Esophagus muscularis mucosa (tissue), 4 donors: ENCODE data around the gene TMEM114. TPM values are rescaled to one million over a fixed set of nuclear protein-coding genes. Genes with fewer than 3 reads are reported as not detected.

ENCODE experiments used
- DNase-seq: peaks from one replicate; pipeline ENCODE4 v3.0.0-alpha.2; 2017; ENCODE audit errors: extremely low spot score
- H3K27ac ChIP-seq, 4 donors: fragments of 200-600 bp; sonication (generic); replicated peaks in 1 of 4; 1 replicate in 3 of 4; 2 replicates in 1 of 4; pipeline ENCODE4 v1.5.1; 2016 to 2019; ENCODE audit warnings: mild to moderate bottlenecking in 1 of 4
- H3K27me3 ChIP-seq, 4 donors: fragments of 200-600 bp; sonication (generic); one replicate each; pipeline versions ENCODE4 v1.5.1 to v1.6.0; 2016 to 2019
- H3K36me3 ChIP-seq, 4 donors: fragments of 200-600 bp; sonication (generic); one replicate each; pipeline ENCODE4 v1.5.1; 2016 to 2019
- H3K4me1 ChIP-seq, 4 donors: fragments of 200-600 bp; sonication (generic); one replicate each; pipeline ENCODE4 v1.5.1; 2016 to 2019
- H3K4me3 ChIP-seq, 4 donors: fragments of 200-600 bp; sonication (generic); 1 replicate in 2 of 4; 2 replicates in 2 of 4; pipeline ENCODE4 v1.5.1; 2016 to 2019; ENCODE audit warnings: mild to moderate bottlenecking in 4 of 4, moderate library complexity in 1 of 4
- H3K9me3 ChIP-seq, 4 donors: fragments of 200-600 bp; sonication (generic); 1 replicate in 3 of 4; 2 replicates in 1 of 4; pipeline ENCODE4 v1.5.1; 2016 to 2019
- CTCF ChIP-seq, 3 experiments: fragments of 200-600 bp in 2 of 3; fragments of 450-650 bp in 1 of 3; sonication (generic) in 2 of 3; IDR thresholded peaks; one replicate each; pipeline ENCODE4 v1.5.1; 2017 to 2019; ENCODE audit warnings: antibody characterized with exemption in 3 of 3, mild to moderate bottlenecking in 2 of 3, moderate library complexity in 1 of 3
- EP300 ChIP-seq: sonication (generic); formaldehyde crosslinking; IDR thresholded peaks from one replicate; pipeline ENCODE4 v1.6.1; 2017; ENCODE audit warnings: antibody characterized with exemption
- POLR2A ChIP-seq: fragments of 450-650 bp; IDR thresholded peaks from one replicate; pipeline ENCODE4 v1.6.1; 2017; ENCODE audit warnings: antibody characterized with exemption, moderate library complexity, mild to moderate bottlenecking, low read depth
- POLR2AphosphoS5 ChIP-seq, 2 donors: sonication (generic); formaldehyde crosslinking; IDR thresholded peaks; one replicate each; pipeline ENCODE4 v1.6.1; 2017; ENCODE audit warnings: antibody characterized with exemption in 2 of 2
- WGBS: methylation state at CpG from one replicate; pipeline ENCODE4 v1.1.5; 2018; 5-methylcytosine and 5-hydroxymethylcytosine counted together
- intact Hi-C: fragments of 100-400 bp; cut with DNase I; formaldehyde crosslinking; loops from one replicate; pipeline ENCODE4 v1.15.1; 2023
- total RNA-seq, 4 donors: library from RNA; depleted of rRNA; stranded (reverse); fragments of >200 nt; gene quantifications; one replicate each; pipeline versions ENCODE4 v1.1.0 to v1.2.1, GENCODE V29; 2016

TMEM114 gene
- total RNA-seq, 4 donors from 2014 or later: not detected

- H3K27me3 ChIP-seq: peaks cover 0 to 30% (median 0%) of the 10 kb centered on the region in 4 donors
- H3K9me3 ChIP-seq: no peaks in the 10 kb centered on the region
- 60% methylated on average over 3 of the region's 3 CpGs for WGBS
- intact Hi-C loops: no loop called here
- no peak overlapping the region for H3K4me3 ChIP-seq
- H3K27ac ChIP-seq: no peak overlapping the region
- no peak for DNase-seq
- TF ChIP-seq EP300: no peak
- no peak for TF ChIP-seq CTCF (IDR thresholded peaks at IDR 0.05)
- no peak for TF ChIP-seq POLR2A
- no peak for TF ChIP-seq POLR2AphosphoS5 (IDR thresholded peaks at IDR 0.05)
- H3K36me3 ChIP-seq: no peaks in the 10 kb centered on the region
- H3K4me1 ChIP-seq: no peaks in the 10 kb centered on the region
Measured at GRCh38 chr16:8548166-8548565, 42.1 kb downstream of the TMEM114 start.

- Histone ChIP-seq H3K36me3 (no peaks in the 10 kb centered on the region), H3K27me3 (peaks cover 0 to 26% (median 0%) of the 10 kb centered on the region in 4 donors), H3K4me1 (no peaks in the 10 kb centered on the region), H3K4me3 (no peak overlapping the region), H3K27ac (no peak overlapping the region), H3K9me3 (no peaks in the 10 kb centered on the region)
- intact Hi-C loops: no loop called here
- TF ChIP-seq EP300: no peak
- no peak for TF ChIP-seq POLR2A
- no peak for DNase-seq
- 72% methylated on average over 5 of the region's 8 CpGs for WGBS
Measured at GRCh38 chr16:8547762-8548161, 42.5 kb downstream of the TMEM114 start.

- WGBS: 86% methylated on average over 5 of the region's 5 CpGs
- Histone ChIP-seq H3K36me3 (no peaks in the 10 kb centered on the region), H3K9me3 (no peaks in the 10 kb centered on the region), H3K4me1 (no peaks in the 10 kb centered on the region), H3K27ac (no peak overlapping the region), H3K4me3 (no peak overlapping the region), H3K27me3 (peaks cover 0 to 15% (median 0%) of the 10 kb centered on the region in 4 donors)
- TF ChIP-seq EP300: no peak
- TF ChIP-seq POLR2A: no peak
- TF ChIP-seq CTCF (IDR thresholded peaks at IDR 0.05): no peak
- TF ChIP-seq POLR2AphosphoS5 (IDR thresholded peaks at IDR 0.05): no peak
- no peak for DNase-seq
- intact Hi-C loops: no loop called here
Measured at GRCh38 chr16:8544406-8544805, 45.9 kb downstream of the TMEM114 start.

GRCh38 chr16:8543258-8543657 lies 47.1 kb downstream of the TMEM114 start:
- Histone ChIP-seq H3K27ac (no peak overlapping the region), H3K36me3 (no peaks in the 10 kb centered on the region), H3K9me3 (no peaks in the 10 kb centered on the region), H3K4me1 (no peaks in the 10 kb centered on the region), H3K4me3 (no peak overlapping the region), H3K27me3 (peaks cover 0 to 19% (median 0%) of the 10 kb centered on the region in 4 donors)
- no peak for DNase-seq
- TF ChIP-seq POLR2A (no peak), EP300 (no peak), POLR2AphosphoS5 (IDR thresholded peaks at IDR 0.05) (no peak), CTCF (IDR thresholded peaks at IDR 0.05) (no peak)
- intact Hi-C loops: no loop called here
- WGBS: 53% methylated on average over 3 of the region's 3 CpGs

- Histone ChIP-seq H3K9me3 (no peaks in the 10 kb centered on the region), H3K4me3 (no peak overlapping the region), H3K27me3 (peaks cover 0 to 19% (median 0%) of the 10 kb centered on the region in 4 donors), H3K27ac (no peak overlapping the region), H3K4me1 (no peaks in the 10 kb centered on the region), H3K36me3 (no peaks in the 10 kb centered on the region)
- WGBS: 26% methylated on average over 2 of the region's 2 CpGs
- intact Hi-C loops: no loop called here
- DNase-seq: no peak
- TF ChIP-seq POLR2A (no peak), POLR2AphosphoS5 (IDR thresholded peaks at IDR 0.05) (no peak), CTCF (IDR thresholded peaks at IDR 0.05) (no peak)
Measured at GRCh38 chr16:8542393-8542792, 47.9 kb downstream of the TMEM114 start.
